ENCODE results near the gene TMCC2. TPM values are rescaled to one million over a fixed set of nuclear protein-coding genes. Genes with fewer than 3 reads are reported as not detected.

Gene TMCC2
- total and polyA plus RNA-seq, 2 donors (not counting 1 experiment from before 2014, with no cell fraction given) = 2.0 to 4.0 TPM

GRCh38 chr1:205275916-205276688, 48.4 kb downstream of the TMCC2 start:
- peak overlapping the region in 1 of 2 donors; percentile 60 for H3K27ac ChIP-seq (ENCODE audit: low read length in 2 of 2)
- no peak overlapping the region for H3K9ac ChIP-seq (ENCODE audit: low read length)
- H3K9me3 ChIP-seq (ENCODE audit: control extremely low read depth in 1 of 3, control insufficient read depth in 2 of 3, insufficient read depth in 1 of 3, low read length in 2 of 3) = peaks cover 0 to 6% (median 0%) of the 10 kb centered on the region in 3 donors
- ChIA-PET POLR2A (interaction anchor here (1.5 to 10.5 kb wide), 7 partner anchors 11 to 45 kb away, joined by 5 to 194 read pairs (median 40); partner anchors contain the start of gene NUAK2), CTCF (interaction anchor here (1.2 to 56.6 kb wide), 10 partner anchors 10 to 254 kb away, joined by 3 to 2421 read pairs (median 84); partner anchors contain the start of gene NUAK2)
- peaks cover 76 to 79% of the 10 kb centered on the region in 2 donors for H3K4me1 ChIP-seq (ENCODE audit: control insufficient read depth in 2 of 2, insufficient read depth in 2 of 2, low read length in 2 of 2)
- 91% methylated on average over 7 of the region's 9 CpGs for WGBS (ENCODE audit: insufficient coverage)
- DNase-seq (no peak), ATAC-seq (ENCODE audit: low read depth) (no peak)
- no peaks in the 10 kb centered on the region for H3K9me3 Mint-ChIP-seq (ENCODE audit: insufficient read depth)
- intact Hi-C loops (cut with micrococcal nuclease) = loop anchor here (1.0 kb wide), 1 partner anchor 9 kb away; no protein-coding TSS in a partner anchor
- peak overlapping the region; percentile 79 for H3K4me2 ChIP-seq (replicated peaks; ENCODE audit: low read depth, low read length, poor library complexity, severe bottlenecking)
- peaks cover 69% of the 10 kb centered on the region for H3K4me1 Mint-ChIP-seq
- H3K27me3 ChIP-seq (replicated peaks in 1 of 4; ENCODE audit: control extremely low read depth in 1 of 4, control insufficient read depth in 3 of 4, insufficient read depth in 4 of 4, low read length in 3 of 4) = no peaks in the 10 kb centered on the region
- H4K20me1 ChIP-seq (ENCODE audit: control insufficient read depth, insufficient read depth, low read length, poor library complexity, severe bottlenecking) = no peaks in the 10 kb centered on the region
- H3K36me3 ChIP-seq (replicated peaks in 1 of 2; ENCODE audit: control extremely low read depth in 1 of 2, control insufficient read depth in 1 of 2, extremely low read depth in 1 of 2, insufficient read depth in 2 of 2, low read length in 1 of 2) = no peaks in the 10 kb centered on the region
- peak overlapping the region; percentile 23 for H3K4me3 Mint-ChIP-seq
- no peak overlapping the region for H3K4me3 ChIP-seq (ENCODE audit: control extremely low read depth in 1 of 5, extremely low read depth in 1 of 5, insufficient read depth in 1 of 5, low read depth in 2 of 5, low read length in 4 of 5)
- no peaks in the 10 kb centered on the region for H3K27me3 Mint-ChIP-seq
- TF ChIP-seq EZH2 (IDR thresholded peaks at IDR 0.05; ENCODE audit: borderline replicate concordance, insufficient read depth, low read depth, low read length, poor library complexity, severe bottlenecking) = no peak
- TF ChIP-seq, protein P1, sequence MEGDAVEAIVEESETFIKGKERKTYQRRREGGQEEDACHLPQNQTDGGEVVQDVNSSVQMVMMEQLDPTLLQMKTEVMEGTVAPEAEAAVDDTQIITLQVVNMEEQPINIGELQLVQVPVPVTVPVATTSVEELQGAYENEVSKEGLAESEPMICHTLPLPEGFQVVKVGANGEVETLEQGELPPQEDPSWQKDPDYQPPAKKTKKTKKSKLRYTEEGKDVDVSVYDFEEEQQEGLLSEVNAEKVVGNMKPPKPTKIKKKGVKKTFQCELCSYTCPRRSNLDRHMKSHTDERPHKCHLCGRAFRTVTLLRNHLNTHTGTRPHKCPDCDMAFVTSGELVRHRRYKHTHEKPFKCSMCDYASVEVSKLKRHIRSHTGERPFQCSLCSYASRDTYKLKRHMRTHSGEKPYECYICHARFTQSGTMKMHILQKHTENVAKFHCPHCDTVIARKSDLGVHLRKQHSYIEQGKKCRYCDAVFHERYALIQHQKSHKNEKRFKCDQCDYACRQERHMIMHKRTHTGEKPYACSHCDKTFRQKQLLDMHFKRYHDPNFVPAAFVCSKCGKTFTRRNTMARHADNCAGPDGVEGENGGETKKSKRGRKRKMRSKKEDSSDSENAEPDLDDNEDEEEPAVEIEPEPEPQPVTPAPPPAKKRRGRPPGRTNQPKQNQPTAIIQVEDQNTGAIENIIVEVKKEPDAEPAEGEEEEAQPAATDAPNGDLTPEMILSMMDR (IDR thresholded peaks at IDR 0.05) = no peak
- peaks cover 49% of the 10 kb centered on the region for H3K79me2 ChIP-seq (ENCODE audit: control insufficient read depth, insufficient read depth, low read length)
- peak overlapping the region; percentile 75 for H3K27ac Mint-ChIP-seq
- H2AFZ ChIP-seq (ENCODE audit: insufficient read depth, low read depth, low read length, poor library complexity, severe bottlenecking) = peak overlapping the region; percentile 22

- peak overlapping the region; percentile 81 for H3K27ac Mint-ChIP-seq
- Histone ChIP-seq H3K9me3 (ENCODE audit: control extremely low read depth in 1 of 3, control insufficient read depth in 2 of 3, insufficient read depth in 1 of 3, low read length in 2 of 3) (peaks cover 0 to 6% (median 0%) of the 10 kb centered on the region in 3 donors), H3K36me3 (replicated peaks in 1 of 2; ENCODE audit: control extremely low read depth in 1 of 2, control insufficient read depth in 1 of 2, extremely low read depth in 1 of 2, insufficient read depth in 2 of 2, low read length in 1 of 2) (no peaks in the 10 kb centered on the region), H3K4me1 (ENCODE audit: control insufficient read depth in 2 of 2, insufficient read depth in 2 of 2, low read length in 2 of 2) (peaks cover 78 to 82% of the 10 kb centered on the region in 2 donors), H3K27me3 (replicated peaks in 1 of 4; ENCODE audit: control extremely low read depth in 1 of 4, control insufficient read depth in 3 of 4, insufficient read depth in 4 of 4, low read length in 3 of 4) (no peaks in the 10 kb centered on the region), H3K9ac (ENCODE audit: low read length) (no peak overlapping the region), H4K20me1 (ENCODE audit: control insufficient read depth, insufficient read depth, low read length, poor library complexity, severe bottlenecking) (no peaks in the 10 kb centered on the region), H3K27ac (ENCODE audit: low read length in 2 of 2) (peak overlapping the region in 1 of 2 donors; percentile 60), H3K4me2 (replicated peaks; ENCODE audit: low read depth, low read length, poor library complexity, severe bottlenecking) (peak overlapping the region; percentile 79), H3K4me3 (ENCODE audit: control extremely low read depth in 1 of 5, extremely low read depth in 1 of 5, insufficient read depth in 1 of 5, low read depth in 2 of 5, low read length in 4 of 5) (no peak overlapping the region), H3K79me2 (ENCODE audit: control insufficient read depth, insufficient read depth, low read length) (peaks cover 49% of the 10 kb centered on the region), H2AFZ (ENCODE audit: insufficient read depth, low read depth, low read length, poor library complexity, severe bottlenecking) (peak overlapping the region; percentile 22)
- ChIA-PET CTCF (interaction anchor here (2.0 to 56.6 kb wide), 7 partner anchors 9 to 248 kb away, joined by 4 to 2421 read pairs (median 162); partner anchors contain the start of gene NUAK2), POLR2A (interaction anchor here (4.0 to 10.5 kb wide), 4 partner anchors 10 to 45 kb away, joined by 40 to 194 read pairs (median 93); partner anchors contain the start of gene NUAK2)
- 88% methylated on average over 4 of the region's 8 CpGs for WGBS (ENCODE audit: insufficient coverage)
- no peak for ATAC-seq (ENCODE audit: low read depth)
- no peaks in the 10 kb centered on the region for H3K9me3 Mint-ChIP-seq (ENCODE audit: insufficient read depth)
- intact Hi-C loops (cut with micrococcal nuclease) = no loop called here
- H3K4me3 Mint-ChIP-seq = no peak overlapping the region
- no peak for TF ChIP-seq EZH2 (IDR thresholded peaks at IDR 0.05; ENCODE audit: borderline replicate concordance, insufficient read depth, low read depth, low read length, poor library complexity, severe bottlenecking)
- TF ChIP-seq, protein P1 (IDR thresholded peaks at IDR 0.05) = no peak
- H3K27me3 Mint-ChIP-seq = no peaks in the 10 kb centered on the region
- H3K4me1 Mint-ChIP-seq = peaks cover 70% of the 10 kb centered on the region
- no peak for DNase-seq
Measured at GRCh38 chr1:205276689-205277065, 48.9 kb downstream of the TMCC2 start.
